ENCODE measurements around the gene MRPL51.
A peak's percentile ranks its signal among the peaks of the same experiment; 100 is the strongest.

Gene MRPL51

GRCh38 chr12:6492838-6493496 is at the start of gene MRPL51:
Gene MRPL51 (minus strand): TSS chr12:6493262. CDS start chr12:6493136, 126 bp downstream.
- DNase-seq = peak; percentile 91

GRCh38 chr12:6542209-6543009 is 49.3 kb upstream of the MRPL51 start:
- no peak for DNase-seq

GRCh38 chr12:6541371-6542165 is 48.5 kb upstream of the MRPL51 start:
- DNase-seq = no peak

- DNase-seq = peak; percentile 77
Observed at GRCh38 chr12:6540181-6540877, 47.3 kb upstream of the MRPL51 start.

GRCh38 chr12:6539707-6540134 is 46.7 kb upstream of the MRPL51 start:
- no peak for DNase-seq

- DNase-seq = no peak
Observed at GRCh38 chr12:6539314-6539682, 46.2 kb upstream of the MRPL51 start.

- no peak for DNase-seq
Observed at GRCh38 chr12:6538420-6539313, 45.6 kb upstream of the MRPL51 start.

GRCh38 chr12:6537580-6538419 is 44.7 kb upstream of the MRPL51 start:
- DNase-seq = peak; percentile 38

- DNase-seq = no peak
Observed at GRCh38 chr12:6536894-6537579, 44.0 kb upstream of the MRPL51 start.

GRCh38 chr12:6535960-6536847 is 43.1 kb upstream of the MRPL51 start:
- no peak for DNase-seq

- no peak for DNase-seq
Observed at GRCh38 chr12:6535697-6535946, 42.6 kb upstream of the MRPL51 start.

GRCh38 chr12:6534945-6535696 is 42.1 kb upstream of the MRPL51 start:
- DNase-seq = peak; percentile 78

- no peak for DNase-seq
Observed at GRCh38 chr12:6534695-6534944, 41.6 kb upstream of the MRPL51 start.

- peak; percentile 99 for DNase-seq
Observed at GRCh38 chr12:6533923-6534694, 41.0 kb upstream of the MRPL51 start, which contains the start of gene GAPDH. Gene GAPDH (plus strand): TSS chr12:6534517. CDS start chr12:6534833, 316 bp downstream.

GRCh38 chr12:6533653-6533922 is 40.5 kb upstream of the MRPL51 start:
- DNase-seq = no peak

GRCh38 chr12:6532927-6533652 is 40.0 kb upstream of the MRPL51 start:
- peak; percentile 76 for DNase-seq
